ENCODE measurements around the gene BLACAT1.

- TF ChIP-seq CTCF (IDR thresholded peaks at IDR 0.05) (no peak), ESRRA (CRISPR knock-in tag; IDR thresholded peaks at IDR 0.05; ENCODE audit: borderline replicate concordance) (no peak), NR2C2 (CRISPR knock-in tag; IDR thresholded peaks at IDR 0.05) (no peak), JUN (CRISPR knock-in tag; IDR thresholded peaks at IDR 0.05) (no peak), MYBL2 (CRISPR knock-in tag; IDR thresholded peaks at IDR 0.05) (no peak), AR (CRISPR knock-in tag; IDR thresholded peaks at IDR 0.05) (no peak), CREM (CRISPR knock-in tag; IDR thresholded peaks at IDR 0.05) (no peak)
Observed at GRCh38 chr1:205470131-205470530, 14.3 kb upstream of the BLACAT1 start.

All from WTC11 (cell line).